Activated CD8-positive, alpha-beta memory T cell treated with anti-CD3 and anti-CD28 coated beads, Interleukin-2, amount 50 U/mL, for 4 hours (primary cell): ENCODE results near the gene DAZAP1.
"Not testable (repeated sequence)": the region's sequence is repeated elsewhere in the genome, so short reads cannot be mapped to it uniquely, and the experiment has no call there.

Experiments
- DNase-seq: peaks from one replicate; pipeline ENCODE4 v3.0.0-alpha.2; 2020

DAZAP1 gene

GRCh38 chr19:1474765-1475351, 67.5 kb downstream of the DAZAP1 start:
- DNase-seq: peak; percentile 12

DNA sequence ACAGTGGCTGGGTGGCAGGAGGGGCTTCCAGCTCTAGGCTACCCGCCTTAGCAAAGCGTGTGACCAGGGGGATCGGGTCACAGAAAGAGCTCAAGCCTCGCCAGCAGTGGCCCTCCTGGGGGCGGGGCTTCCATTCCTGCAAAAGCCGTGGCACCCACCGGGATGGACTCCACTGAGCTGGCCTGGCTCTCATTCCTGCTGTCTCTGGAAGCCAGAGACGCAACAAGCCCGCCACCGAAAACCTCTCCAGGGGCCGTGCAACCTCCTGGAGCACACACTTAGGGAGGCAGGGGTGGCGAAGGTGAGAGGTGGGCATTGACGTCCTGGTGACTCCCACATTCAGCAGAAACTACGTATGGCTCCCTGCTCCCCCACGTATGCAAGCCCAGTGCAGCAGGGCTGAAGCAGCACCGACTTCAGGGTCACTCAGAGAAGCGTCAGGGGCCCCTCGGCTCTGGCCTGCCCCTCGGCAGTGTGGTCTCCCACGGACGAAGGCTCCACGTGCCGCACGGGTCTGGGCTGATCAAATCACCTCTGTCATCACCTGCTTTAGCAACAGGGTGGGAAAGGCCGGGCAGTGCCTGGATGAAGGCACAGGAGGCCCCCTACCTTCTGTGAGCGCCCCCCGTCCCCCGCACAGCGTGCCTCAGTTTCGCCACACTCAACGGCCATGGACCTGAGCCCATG, 68.5 kb downstream of the DAZAP1 start:
- DNase-seq: peak; percentile 14

GRCh38 chr19:1477056-1477455, 69.7 kb downstream of the DAZAP1 start:
- not testable (repeated sequence) for DNase-seq

GRCh38 chr19:1478934-1479707, 71.7 kb downstream of the DAZAP1 start, which contains the start of gene C19orf25:
Gene C19orf25 (minus strand): TSS chr19:1479215. CDS start chr19:1478903, 312 bp downstream.
- DNase-seq: peak; percentile 92

- no peak for DNase-seq
Observed at GRCh38 chr19:1481224-1481892, 74.0 kb downstream of the DAZAP1 start.

DNA sequence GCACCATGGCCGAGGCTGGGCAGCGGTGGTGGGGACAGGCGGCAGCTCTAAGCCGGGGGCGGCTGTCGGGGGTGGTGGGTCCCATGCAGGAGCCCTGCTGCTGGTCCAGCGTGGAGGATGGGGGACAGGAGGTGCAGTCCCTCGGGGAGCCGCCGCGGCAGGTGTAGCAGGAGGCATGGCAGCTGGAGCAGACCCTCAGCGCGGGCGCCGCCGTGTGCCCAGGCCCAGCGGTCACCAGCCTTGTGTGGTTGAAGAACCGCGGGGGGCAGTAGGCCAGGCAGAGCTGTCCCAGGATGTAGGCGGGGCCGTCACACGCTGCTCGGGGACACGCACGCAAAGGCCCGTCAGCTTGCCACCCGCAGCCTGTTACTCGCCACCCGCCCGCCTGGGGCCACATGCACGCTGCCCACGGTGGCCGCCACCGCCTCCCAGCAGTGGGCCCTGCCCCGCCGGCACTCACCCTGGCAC, 74.5 kb downstream of the DAZAP1 start:
- DNase-seq: peak; percentile 16

- DNase-seq: no peak
Observed at GRCh38 chr19:1482361-1483130, 75.2 kb downstream of the DAZAP1 start.

DNA sequence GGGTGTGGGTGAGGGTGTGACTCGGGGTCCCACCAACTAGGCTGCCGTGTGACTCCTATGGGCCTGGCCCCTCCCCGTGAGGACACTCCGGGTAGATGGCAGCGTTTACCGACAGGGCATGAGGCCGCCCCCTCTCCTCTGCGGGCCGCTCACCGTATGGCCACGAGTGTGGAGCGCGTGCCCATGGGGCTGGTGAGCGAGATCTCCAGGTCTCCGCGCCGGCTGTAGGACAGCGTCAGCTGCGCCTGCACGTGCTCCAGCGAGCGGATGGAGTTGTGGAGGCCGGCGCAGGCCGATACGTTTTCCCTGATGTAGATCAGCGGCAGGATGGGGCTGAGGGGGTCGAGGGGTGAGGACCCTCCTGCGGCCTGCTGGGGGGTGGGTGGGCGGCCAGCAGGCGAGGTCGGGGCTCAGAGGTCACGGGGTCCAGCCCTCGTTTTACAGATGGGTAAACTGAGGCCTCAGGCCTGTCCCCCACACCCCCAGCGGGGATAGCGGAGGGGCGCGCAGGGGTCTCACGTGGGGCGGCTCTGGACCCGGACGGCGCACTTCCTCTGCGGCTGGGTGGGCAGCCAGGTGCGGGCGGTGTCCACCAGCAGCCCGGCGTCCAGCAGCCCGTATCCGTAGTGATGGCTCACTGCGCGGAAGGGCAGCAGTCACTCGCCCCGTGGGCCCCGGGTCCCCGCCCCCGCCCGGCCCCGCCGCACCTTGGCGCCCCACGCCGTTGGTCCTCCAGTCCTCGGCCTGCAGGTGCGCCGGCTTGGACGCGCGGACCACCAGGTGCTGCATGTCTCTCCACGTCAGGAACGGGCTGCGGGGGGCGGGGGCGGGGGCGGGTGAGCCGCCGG, 76.0 kb downstream of the DAZAP1 start:
- DNase-seq: peak; percentile 14

GRCh38 chr19:1483979-1484428, 76.6 kb downstream of the DAZAP1 start:
- no peak for DNase-seq
